Colonic mucosa (tissue), 4 donors: ENCODE data around the gene TMEM178B. TPM values are rescaled to one million over a fixed set of nuclear protein-coding genes. Genes with fewer than 3 reads are reported as not detected.

Experiments
- DNase-seq: peaks from one replicate; pipeline ENCODE4 v3.0.0-alpha.2; 2020
- H3K27ac ChIP-seq: fragments of 200-600 bp; one replicate; pipeline ENCODE4 v1.8.0; 2021
- H3K27me3 ChIP-seq: fragments of 200-600 bp; one replicate; pipeline ENCODE4 v1.8.0; 2021
- H3K36me3 ChIP-seq: fragments of 200-600 bp; one replicate; pipeline ENCODE4 v1.8.0; 2021
- H3K4me1 ChIP-seq: fragments of 200-600 bp; one replicate; pipeline ENCODE4 v1.8.0; 2021; ENCODE audit warnings: mild to moderate bottlenecking
- H3K4me3 ChIP-seq: fragments of 200-600 bp; one replicate; pipeline ENCODE4 v1.8.0; 2021
- H3K9ac ChIP-seq, 2 donors: one replicate each; pipeline ENCODE4 v1.7.0; 2013; ENCODE audit warnings: control low read depth in 2 of 2, low read depth in 2 of 2, low read length in 2 of 2
- H3K9me3 ChIP-seq: fragments of 200-600 bp; one replicate; pipeline ENCODE4 v1.8.0; 2021
- CTCF ChIP-seq: fragments of 200-600 bp; IDR thresholded peaks from one replicate; pipeline ENCODE4 v1.8.0; 2022; ENCODE audit warnings: antibody characterized with exemption, mild to moderate bottlenecking
- intact Hi-C: fragments of 100-400 bp; cut with DNase I; formaldehyde crosslinking; loops from one replicate; pipeline ENCODE4 v1.14.1; 2022
- total RNA-seq, 2 donors: library from RNA; stranded (reverse); fragmentation: NEBNext Ultra II Directional in 1 of 2; extraction: Animal tissue kit (Norgen Biotek cat#: 25700) in 1 of 2; gene quantifications; one replicate each; pipeline ENCODE4 v1.2.1, GENCODE V29; 2021
- donor health status: healthy.
- donor health status: DM: no; HTN: no; CAD: no.
- donor health status: DM: no; HTN: no; CAD: no.

Gene TMEM178B
- total RNA-seq, 2 donors from 2014 or later: 0.17 to 1.1 TPM

GRCh38 chr7:141039376-141039775 is 34.5 kb upstream of the TMEM178B start:
- Histone ChIP-seq H3K9me3 (no peaks in the 10 kb centered on the region), H3K36me3 (no peaks in the 10 kb centered on the region), H3K27me3 (no peaks in the 10 kb centered on the region), H3K9ac (no peak overlapping the region), H3K27ac (no peak overlapping the region), H3K4me1 (no peaks in the 10 kb centered on the region), H3K4me3 (no peak overlapping the region)
- no peak for DNase-seq
- no peak for TF ChIP-seq CTCF
- intact Hi-C loops: no loop called here

- Histone ChIP-seq H3K9me3 (no peaks in the 10 kb centered on the region), H3K27me3 (no peaks in the 10 kb centered on the region), H3K36me3 (no peaks in the 10 kb centered on the region), H3K4me3 (no peak overlapping the region), H3K9ac (no peak overlapping the region), H3K27ac (no peak overlapping the region), H3K4me1 (no peaks in the 10 kb centered on the region)
- DNase-seq: no peak
- intact Hi-C loops: no loop called here
- no peak for TF ChIP-seq CTCF
Observed at GRCh38 chr7:141042222-141043193, 31.4 kb upstream of the TMEM178B start.

- no peak overlapping the region for H3K9ac ChIP-seq
- no peak for DNase-seq
- no peaks in the 10 kb centered on the region for H3K9me3 ChIP-seq
- H3K27me3 ChIP-seq: no peaks in the 10 kb centered on the region
- H3K27ac ChIP-seq: no peak overlapping the region
- H3K4me1 ChIP-seq: no peaks in the 10 kb centered on the region
- intact Hi-C loops: no loop called here
- no peaks in the 10 kb centered on the region for H3K36me3 ChIP-seq
- TF ChIP-seq CTCF: no peak
- no peak overlapping the region for H3K4me3 ChIP-seq
Observed at GRCh38 chr7:141043616-141044015, 30.2 kb upstream of the TMEM178B start.

GRCh38 chr7:141045126-141045841 is 28.6 kb upstream of the TMEM178B start:
- H3K27me3 ChIP-seq: no peaks in the 10 kb centered on the region
- no peaks in the 10 kb centered on the region for H3K4me1 ChIP-seq
- no peak overlapping the region for H3K27ac ChIP-seq
- no peak overlapping the region for H3K9ac ChIP-seq
- no peak overlapping the region for H3K4me3 ChIP-seq
- DNase-seq: no peak
- TF ChIP-seq CTCF: no peak
- no peaks in the 10 kb centered on the region for H3K9me3 ChIP-seq
- H3K36me3 ChIP-seq: no peaks in the 10 kb centered on the region
- intact Hi-C loops: no loop called here

GRCh38 chr7:141045842-141046620 is 27.8 kb upstream of the TMEM178B start:
- no peak for TF ChIP-seq CTCF
- intact Hi-C loops: no loop called here
- Histone ChIP-seq H3K9me3 (no peaks in the 10 kb centered on the region), H3K9ac (no peak overlapping the region), H3K27ac (no peak overlapping the region), H3K4me1 (no peaks in the 10 kb centered on the region), H3K4me3 (no peak overlapping the region), H3K27me3 (no peaks in the 10 kb centered on the region), H3K36me3 (no peaks in the 10 kb centered on the region)
- no peak for DNase-seq
